Nephron (organoid): ENCODE measurements around the gene CAMKMT.

ENCODE experiments used
- H3K27ac Mint-ChIP-seq, 3 experiments: 2 replicates each; pipeline ENCODE4 v1.8.0; 2020; ENCODE audit warnings: mixed read lengths in 3 of 3, mild to moderate bottlenecking in 2 of 3, moderate library complexity in 1 of 3
- H3K27me3 Mint-ChIP-seq: 2 replicates; pipeline ENCODE4 v1.8.0; 2021; ENCODE audit warnings: low read depth, mild to moderate bottlenecking, moderate library complexity, mixed read lengths
- H3K36me3 Mint-ChIP-seq: 2 replicates; pipeline ENCODE4 v1.8.0; 2020; ENCODE audit warnings: low read depth, mixed read lengths
- H3K4me1 Mint-ChIP-seq: 2 replicates; pipeline ENCODE4 v1.8.0; 2020; ENCODE audit warnings: mixed read lengths
- H3K4me3 Mint-ChIP-seq, 3 experiments: 2 replicates each; pipeline ENCODE4 v1.8.0; 2020; ENCODE audit warnings: mild to moderate bottlenecking in 3 of 3, mixed read lengths in 3 of 3, moderate library complexity in 2 of 3
- H3K9me3 Mint-ChIP-seq: 2 replicates; pipeline ENCODE4 v1.8.0; 2020; ENCODE audit warnings: mixed read lengths
- CTCF ChIP-seq, 3 experiments: fragments of 200-600 bp; sonication (generic); IDR thresholded peaks; one replicate each; pipeline ENCODE4 v1.5.0; 2021; ENCODE audit warnings: antibody characterized with exemption in 3 of 3; ENCODE audit not compliant: unreplicated experiment in 3 of 3

The CAMKMT gene

GRCh38 chr2:44398243-44398897 lies 36.6 kb downstream of the CAMKMT start:
- Mint-ChIP-seq H3K4me1 (peaks cover 5% of the 10 kb centered on the region), H3K9me3 (no peaks in the 10 kb centered on the region), H3K27ac (no peak overlapping the region), H3K36me3 (no peaks in the 10 kb centered on the region), H3K4me3 (peak overlapping the region in 1 of 3 experiments; percentile 31), H3K27me3 (peaks cover 9% of the 10 kb centered on the region)
- TF ChIP-seq CTCF (IDR thresholded peaks at IDR 0.05; ENCODE audit: unreplicated experiment in 3 of 3): no peak

- Mint-ChIP-seq H3K27ac (no peak overlapping the region), H3K9me3 (no peaks in the 10 kb centered on the region), H3K36me3 (no peaks in the 10 kb centered on the region), H3K4me1 (no peaks in the 10 kb centered on the region), H3K27me3 (no peaks in the 10 kb centered on the region), H3K4me3 (no peak overlapping the region)
- TF ChIP-seq CTCF (IDR thresholded peaks at IDR 0.05; ENCODE audit: unreplicated experiment in 3 of 3): no peak
These were observed 59.0 kb downstream of the CAMKMT start for GRCh38 chr2:44420725-44421124.

- TF ChIP-seq CTCF (IDR thresholded peaks at IDR 0.05; ENCODE audit: unreplicated experiment in 3 of 3): no peak
- peaks cover 2% of the 10 kb centered on the region for H3K9me3 Mint-ChIP-seq
- no peak overlapping the region for H3K4me3 Mint-ChIP-seq
- H3K4me1 Mint-ChIP-seq: no peaks in the 10 kb centered on the region
- H3K27ac Mint-ChIP-seq: no peak overlapping the region
- no peaks in the 10 kb centered on the region for H3K27me3 Mint-ChIP-seq
- no peaks in the 10 kb centered on the region for H3K36me3 Mint-ChIP-seq
These were observed 62.5 kb downstream of the CAMKMT start for GRCh38 chr2:44424211-44424610.

- no peaks in the 10 kb centered on the region for H3K4me1 Mint-ChIP-seq
- H3K36me3 Mint-ChIP-seq: no peaks in the 10 kb centered on the region
- H3K4me3 Mint-ChIP-seq: no peak overlapping the region
- TF ChIP-seq CTCF (IDR thresholded peaks at IDR 0.05; ENCODE audit: unreplicated experiment in 3 of 3): no peak
- H3K27me3 Mint-ChIP-seq: no peaks in the 10 kb centered on the region
- H3K9me3 Mint-ChIP-seq: peaks cover 2% of the 10 kb centered on the region
- H3K27ac Mint-ChIP-seq: no peak overlapping the region
These were observed 67.3 kb downstream of the CAMKMT start for GRCh38 chr2:44429034-44429433.

GRCh38 chr2:44430342-44430741 lies 68.6 kb downstream of the CAMKMT start:
- TF ChIP-seq CTCF (IDR thresholded peaks at IDR 0.05; ENCODE audit: unreplicated experiment in 3 of 3): no peak
- Mint-ChIP-seq H3K9me3 (peaks cover 2% of the 10 kb centered on the region), H3K36me3 (no peaks in the 10 kb centered on the region), H3K27me3 (no peaks in the 10 kb centered on the region), H3K27ac (no peak overlapping the region), H3K4me3 (no peak overlapping the region), H3K4me1 (no peaks in the 10 kb centered on the region)

- Mint-ChIP-seq H3K36me3 (no peaks in the 10 kb centered on the region), H3K4me1 (no peaks in the 10 kb centered on the region), H3K9me3 (no peaks in the 10 kb centered on the region), H3K27me3 (no peaks in the 10 kb centered on the region), H3K27ac (no peak overlapping the region), H3K4me3 (no peak overlapping the region)
- TF ChIP-seq CTCF (IDR thresholded peaks at IDR 0.05; ENCODE audit: unreplicated experiment in 3 of 3): no peak
These were observed 72.1 kb downstream of the CAMKMT start for GRCh38 chr2:44433895-44434294.
